HG03378 (cell line): ENCODE data around the gene KCNJ15.

ENCODE experiments used
- ATAC-seq: cut with Tn5 transposase; IDR thresholded peaks from one replicate; pipeline ENCODE4 v1.9.1; 2021; ENCODE audit warnings: mild to moderate bottlenecking, moderate library complexity; ENCODE audit not compliant: unreplicated experiment

The KCNJ15 gene

GRCh38 chr21:38323721-38324531 is 67.1 kb downstream of the KCNJ15 start:
- ATAC-seq: no peak

GRCh38 chr21:38325216-38325615 is 68.4 kb downstream of the KCNJ15 start:
- ATAC-seq: no peak

- ATAC-seq: no peak
These were observed 69.1 kb downstream of the KCNJ15 start for GRCh38 chr21:38325731-38326420.

GRCh38 chr21:38326429-38326828 is 69.6 kb downstream of the KCNJ15 start:
- ATAC-seq: no peak

GRCh38 chr21:38326899-38327298 is 70.1 kb downstream of the KCNJ15 start:
- ATAC-seq: no peak

GRCh38 chr21:38327984-38328383 is 71.2 kb downstream of the KCNJ15 start:
- no peak for ATAC-seq

- no peak for ATAC-seq
These were observed 72.4 kb downstream of the KCNJ15 start for GRCh38 chr21:38329162-38329561.

GRCh38 chr21:38330666-38331065 is 73.9 kb downstream of the KCNJ15 start:
- ATAC-seq: no peak

- ATAC-seq: no peak
These were observed 76.8 kb downstream of the KCNJ15 start for GRCh38 chr21:38333301-38334272.

GRCh38 chr21:38334866-38335265 is 78.1 kb downstream of the KCNJ15 start:
- no peak for ATAC-seq

GRCh38 chr21:38337793-38338192 is 81.0 kb downstream of the KCNJ15 start:
- ATAC-seq: no peak

GRCh38 chr21:38340131-38340530 is 83.3 kb downstream of the KCNJ15 start:
- no peak for ATAC-seq

GRCh38 chr21:38341546-38342012 is 84.8 kb downstream of the KCNJ15 start:
- ATAC-seq: no peak

GRCh38 chr21:38342739-38343138 is 85.9 kb downstream of the KCNJ15 start:
- no peak for ATAC-seq

GRCh38 chr21:38343691-38344090 is 86.9 kb downstream of the KCNJ15 start:
- no peak for ATAC-seq

- no peak for ATAC-seq
These were observed 89.5 kb downstream of the KCNJ15 start for GRCh38 chr21:38346286-38346685.

GRCh38 chr21:38349111-38349746 is 92.4 kb downstream of the KCNJ15 start:
- ATAC-seq: no peak

GRCh38 chr21:38349977-38350376 is 93.2 kb downstream of the KCNJ15 start:
- ATAC-seq: no peak

GRCh38 chr21:38350684-38351083 is 93.9 kb downstream of the KCNJ15 start:
- no peak for ATAC-seq

GRCh38 chr21:38351176-38351959 is 94.6 kb downstream of the KCNJ15 start:
- ATAC-seq: no peak
